ENCODE measurements around the gene AOX1. TPM values are rescaled to one million over a fixed set of nuclear protein-coding genes. Genes with fewer than 3 reads are reported as not detected.

The AOX1 gene
- total and polyA plus RNA-seq, 2 of the 8 experiments (the other 6 are each of a cell fraction or from before 2014, with no cell fraction given): 5.6 to 8.3 TPM

GRCh38 chr2:200619279-200619678 is 33.5 kb downstream of the AOX1 start (continued):
- TF ChIP-seq CHD7 (IDR thresholded peaks at IDR 0.05; ENCODE audit: insufficient replicate concordance, low read length) (no peak), JUND (IDR thresholded peaks at IDR 0.05; ENCODE audit: low read length) (no peak), CHD2 (IDR thresholded peaks at IDR 0.05; ENCODE audit: low read length) (no peak), KDM5A (IDR thresholded peaks at IDR 0.05; ENCODE audit: low read length) (no peak), HDAC6 (IDR thresholded peaks at IDR 0.05; ENCODE audit: low read depth, low read length) (no peak), SRF (IDR thresholded peaks at IDR 0.05; ENCODE audit: low read depth, low read length) (no peak), ASH2L (IDR thresholded peaks at IDR 0.05; ENCODE audit: low read length) (no peak), TBP (IDR thresholded peaks at IDR 0.05; ENCODE audit: low read depth, low read length) (no peak), POU5F1 (IDR thresholded peaks at IDR 0.05; ENCODE audit: low read depth, low read length) (no peak), TEAD4 (IDR thresholded peaks at IDR 0.05; ENCODE audit: low read depth, low read length) (no peak)
- TF ChIP-seq, protein P1, sequence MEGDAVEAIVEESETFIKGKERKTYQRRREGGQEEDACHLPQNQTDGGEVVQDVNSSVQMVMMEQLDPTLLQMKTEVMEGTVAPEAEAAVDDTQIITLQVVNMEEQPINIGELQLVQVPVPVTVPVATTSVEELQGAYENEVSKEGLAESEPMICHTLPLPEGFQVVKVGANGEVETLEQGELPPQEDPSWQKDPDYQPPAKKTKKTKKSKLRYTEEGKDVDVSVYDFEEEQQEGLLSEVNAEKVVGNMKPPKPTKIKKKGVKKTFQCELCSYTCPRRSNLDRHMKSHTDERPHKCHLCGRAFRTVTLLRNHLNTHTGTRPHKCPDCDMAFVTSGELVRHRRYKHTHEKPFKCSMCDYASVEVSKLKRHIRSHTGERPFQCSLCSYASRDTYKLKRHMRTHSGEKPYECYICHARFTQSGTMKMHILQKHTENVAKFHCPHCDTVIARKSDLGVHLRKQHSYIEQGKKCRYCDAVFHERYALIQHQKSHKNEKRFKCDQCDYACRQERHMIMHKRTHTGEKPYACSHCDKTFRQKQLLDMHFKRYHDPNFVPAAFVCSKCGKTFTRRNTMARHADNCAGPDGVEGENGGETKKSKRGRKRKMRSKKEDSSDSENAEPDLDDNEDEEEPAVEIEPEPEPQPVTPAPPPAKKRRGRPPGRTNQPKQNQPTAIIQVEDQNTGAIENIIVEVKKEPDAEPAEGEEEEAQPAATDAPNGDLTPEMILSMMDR (IDR thresholded peaks at IDR 0.05; ENCODE audit: control extremely low read depth in 1 of 3, insufficient read depth in 1 of 3, low read depth in 1 of 3, low read length in 3 of 3): no peak
